Loucy (cell line): ENCODE data around the gene LCP1.

Experiments
- H2AFZ ChIP-seq: fragments of 200-600 bp; sonication (generic); 2 replicates; pipeline ENCODE4 v1.6.0; 2016; ENCODE audit warnings: antibody characterized with exemption, mild to moderate bottlenecking, low read length, moderate library complexity
- H3F3A ChIP-seq: fragments of 200-600 bp; 2 replicates; pipeline ENCODE4 v1.6.0; 2016; ENCODE audit warnings: antibody characterized with exemption, low read depth, mild to moderate bottlenecking
- H3K27me3 ChIP-seq: fragments of 200-600 bp; sonication (generic); 2 replicates; pipeline ENCODE4 v1.6.1; 2014; ENCODE audit warnings: low read length, mild to moderate bottlenecking; ENCODE audit not compliant: insufficient read depth, poor library complexity, severe bottlenecking
- H3K36me3 ChIP-seq: fragments of 200-600 bp; sonication (generic); 2 replicates; pipeline ENCODE4 v1.6.1; 2016; ENCODE audit warnings: low read length; ENCODE audit not compliant: insufficient read depth
- H3K4me1 ChIP-seq: fragments of 200-600 bp; sonication (generic); 2 replicates; pipeline ENCODE4 v1.5.1; 2014; ENCODE audit warnings: low read length, mild to moderate bottlenecking; ENCODE audit not compliant: insufficient read depth, poor library complexity, severe bottlenecking
- H3K4me2 ChIP-seq: fragments of 200-600 bp; sonication (generic); 2 replicates; pipeline ENCODE4 v1.6.0; 2014; ENCODE audit warnings: antibody characterized with exemption, low read length, low read depth, mild to moderate bottlenecking; ENCODE audit not compliant: poor library complexity, severe bottlenecking
- H3K4me3 ChIP-seq: fragments of 200-600 bp; sonication (generic); 2 replicates; pipeline ENCODE4 v1.5.1; 2014; ENCODE audit warnings: low read length, mild to moderate bottlenecking, mixed read lengths; ENCODE audit not compliant: poor library complexity, severe bottlenecking
- H3K79me2 ChIP-seq: fragments of 200-600 bp; sonication (generic); 2 replicates; pipeline ENCODE4 v1.6.1; 2014; ENCODE audit warnings: low read length; ENCODE audit not compliant: insufficient read depth
- H3K9ac ChIP-seq: fragments of 200-600 bp; sonication (generic); 2 replicates; pipeline ENCODE4 v1.6.0; 2014; ENCODE audit warnings: mild to moderate bottlenecking, low read depth, low read length, moderate library complexity; ENCODE audit not compliant: poor library complexity, severe bottlenecking
- H3K9me2 ChIP-seq: fragments of 200-600 bp; sonication (generic); replicated peaks from 2 replicates; pipeline ENCODE4 v1.6.1; 2016; ENCODE audit warnings: low read depth, low read length, mixed read lengths
- H3K9me3 ChIP-seq: fragments of 200-600 bp; sonication (generic); 2 replicates; pipeline ENCODE4 v1.6.1; 2014; ENCODE audit warnings: mild to moderate bottlenecking, antibody characterized with exemption, low read length, low read depth; ENCODE audit not compliant: insufficient read depth
- H4K20me1 ChIP-seq: fragments of 200-600 bp; sonication (generic); 2 replicates; pipeline ENCODE4 v1.6.0; 2014; ENCODE audit warnings: antibody characterized with exemption, low read length, mild to moderate bottlenecking; ENCODE audit not compliant: insufficient read depth, poor library complexity, severe bottlenecking
- CTCF ChIP-seq: fragments of 200-600 bp; sonication (generic); conservative IDR thresholded peaks from 2 replicates; pipeline ENCODE4 v1.5.1; 2014; ENCODE audit warnings: mild to moderate bottlenecking, antibody characterized with exemption, low read length
- EZH2phosphoT487 ChIP-seq: fragments of 200-600 bp; IDR thresholded peaks from 2 replicates; pipeline ENCODE4 v1.6.1; 2018; ENCODE audit warnings: antibody characterized with exemption, mild to moderate bottlenecking, moderate library complexity, borderline replicate concordance

The LCP1 gene

GRCh38 chr13:46114613-46115012 lies 67.4 kb downstream of the LCP1 start:
- no peaks in the 10 kb centered on the region for H3F3A ChIP-seq
- H3K9me2 ChIP-seq, result no peaks in the 10 kb centered on the region
- no peak overlapping the region for H3K9ac ChIP-seq
- H3K27me3 ChIP-seq, result no peaks in the 10 kb centered on the region
- H3K4me2 ChIP-seq, result no peak overlapping the region
- no peaks in the 10 kb centered on the region for H3K79me2 ChIP-seq
- TF ChIP-seq EZH2phosphoT487 (no peak), CTCF (no peak)
- H4K20me1 ChIP-seq, result no peaks in the 10 kb centered on the region
- H3K4me1 ChIP-seq, result peaks cover 35% of the 10 kb centered on the region
- no peak overlapping the region for H2AFZ ChIP-seq
- H3K4me3 ChIP-seq, result no peak overlapping the region
- H3K9me3 ChIP-seq, result peaks cover 8% of the 10 kb centered on the region; the same call in 1 of the 2 replicates
- H3K36me3 ChIP-seq, result no peaks in the 10 kb centered on the region

GRCh38 chr13:46113596-46113995 lies 68.4 kb downstream of the LCP1 start:
- no peak overlapping the region for H3K4me2 ChIP-seq
- H3K9ac ChIP-seq, result no peak overlapping the region
- H3K9me3 ChIP-seq, result peaks cover under 1% of the 10 kb centered on the region; the same call in 1 of the 2 replicates
- H3F3A ChIP-seq, result no peaks in the 10 kb centered on the region
- no peaks in the 10 kb centered on the region for H3K79me2 ChIP-seq
- H3K9me2 ChIP-seq, result no peaks in the 10 kb centered on the region
- no peaks in the 10 kb centered on the region for H3K36me3 ChIP-seq
- H2AFZ ChIP-seq, result no peak overlapping the region
- H3K4me1 ChIP-seq, result peaks cover 44% of the 10 kb centered on the region
- H4K20me1 ChIP-seq, result no peaks in the 10 kb centered on the region
- no peaks in the 10 kb centered on the region for H3K27me3 ChIP-seq
- no peak overlapping the region for H3K4me3 ChIP-seq
- TF ChIP-seq CTCF (no peak), EZH2phosphoT487 (no peak)

DNA sequence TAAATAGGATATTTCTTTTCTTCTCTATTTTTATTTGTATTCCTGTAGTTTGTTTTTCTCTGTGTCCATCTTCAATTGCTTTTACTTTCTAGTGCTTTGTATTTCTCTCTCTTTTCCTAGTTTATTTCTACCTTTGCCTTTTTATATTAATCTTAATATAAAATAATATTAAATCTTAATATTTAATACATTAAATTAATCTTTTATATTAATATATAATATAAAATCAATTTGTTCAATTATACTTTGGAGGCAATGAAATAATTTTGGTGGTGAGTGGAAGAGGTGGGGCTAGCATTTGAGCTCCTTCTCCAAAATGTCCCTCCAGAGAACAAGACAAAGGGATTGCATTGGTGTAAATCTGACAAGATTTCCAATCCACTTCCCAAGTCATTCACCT lies 70.8 kb downstream of the LCP1 start:
- H3K9ac ChIP-seq, result no peak overlapping the region

More for the DNA sequence above, 70.8 kb downstream of the LCP1 start:
- peaks cover 62% of the 10 kb centered on the region for H3K4me1 ChIP-seq
- H3K9me3 ChIP-seq, result no peaks in the 10 kb centered on the region
- H3K4me2 ChIP-seq, result no peak overlapping the region
- H2AFZ ChIP-seq, result no peak overlapping the region
- TF ChIP-seq EZH2phosphoT487, result no peak
- TF ChIP-seq CTCF, result no peak
- no peaks in the 10 kb centered on the region for H3K79me2 ChIP-seq
- H3K36me3 ChIP-seq, result no peaks in the 10 kb centered on the region
- H3K27me3 ChIP-seq, result no peaks in the 10 kb centered on the region
- H3K9me2 ChIP-seq, result no peaks in the 10 kb centered on the region
- no peaks in the 10 kb centered on the region for H4K20me1 ChIP-seq
- H3F3A ChIP-seq, result 0 out of 2 replicates have a peak, but pooled peaks cover 3% of the 10 kb centered on the region
- H3K4me3 ChIP-seq, result no peak overlapping the region
